NOMO-1 treated with DMSO at 0.1 percent for 48 hours (cell line): Measurements from ENCODE around the gene LCN6.

Source experiments
- DNase-seq: peaks from one replicate; lab custom pipeline; 2025; ENCODE audit not compliant: unreplicated experiment; lab: John Stamatoyannopoulos, UW

The LCN6 gene

DNA sequence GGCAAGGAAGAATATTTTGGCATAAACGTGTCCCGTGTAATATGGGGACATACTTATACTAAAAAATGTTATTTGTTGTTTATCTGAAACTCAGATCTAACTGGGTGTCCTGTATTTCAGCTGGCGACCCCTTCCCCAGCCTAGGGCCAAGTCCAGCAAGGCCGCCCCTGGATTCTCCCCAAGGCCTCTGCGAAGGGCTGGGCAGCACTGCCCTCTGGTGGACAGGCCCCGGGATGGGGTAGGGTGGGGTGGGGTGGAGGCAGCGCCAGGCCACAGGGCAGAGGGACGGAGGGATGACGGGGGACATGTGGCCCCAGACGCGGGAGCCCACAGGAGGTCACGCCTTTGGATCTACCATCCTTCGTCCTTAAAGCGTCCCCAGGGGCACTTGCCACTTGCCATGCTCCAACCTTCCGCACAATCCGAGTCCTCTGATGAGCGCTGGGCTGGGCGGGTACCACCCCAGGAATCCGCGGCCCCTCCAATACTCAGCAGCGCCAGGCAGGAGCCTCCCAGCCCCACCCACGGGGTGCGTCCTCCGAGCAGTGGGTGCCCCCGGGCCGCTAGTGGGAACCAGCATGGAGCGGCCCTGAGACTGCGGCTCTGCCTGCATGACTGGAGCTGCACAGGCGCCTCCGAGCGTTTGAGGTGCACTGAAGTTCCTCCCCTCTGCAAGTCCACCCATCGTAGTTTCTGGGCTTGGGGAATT, 54.0 kb downstream of the LCN6 start:
- peak; percentile 47 for DNase-seq
